Kidney (tissue), 14 donors: ENCODE data around the gene SRA1. TPM values are rescaled to one million over a fixed set of nuclear protein-coding genes. Genes with fewer than 3 reads are reported as not detected.

Source experiments
- DNase-seq, 5 donors: peaks; one replicate each; pipeline ENCODE4 v3.0.0-alpha.2; 2013 to 2020
- FAIRE-seq: peaks from 2 replicates; lab custom pipeline; 2012; peaks lifted over from hg19 to GRCh38; lab: Jason Lieb, UNC
- H3K27ac ChIP-seq, 2 donors: one replicate each; pipeline ENCODE4 v1.7.0; 2013; ENCODE audit warnings: low read depth in 2 of 2, low read length in 2 of 2, inconsistent platforms in 1 of 2
- H3K27me3 ChIP-seq: one replicate; pipeline ENCODE4 v1.7.1; 2013; ENCODE audit warnings: low read length, inconsistent platforms; ENCODE audit not compliant: control insufficient read depth, insufficient read depth
- H3K36me3 ChIP-seq, 3 donors: one replicate each; pipeline versions ENCODE4 v1.7.0 to v1.7.1; 2013; ENCODE audit warnings: low read length in 3 of 3, control low read depth in 1 of 3, inconsistent platforms in 1 of 3; ENCODE audit not compliant: insufficient read depth in 3 of 3, control insufficient read depth in 2 of 3
- H3K4me1 ChIP-seq, 3 donors: one replicate each; pipeline versions ENCODE4 v1.7.0 to v1.7.1; 2013; ENCODE audit warnings: low read length in 3 of 3, inconsistent platforms in 1 of 3, low read depth in 1 of 3; ENCODE audit not compliant: control insufficient read depth in 2 of 3, insufficient read depth in 2 of 3
- H3K4me3 ChIP-seq, 3 donors: one replicate each; pipeline versions ENCODE4 v1.7.0 to v1.8.1; 2013; ENCODE audit warnings: low read length in 3 of 3, control low read depth in 1 of 3, inconsistent platforms in 1 of 3
- H3K9ac ChIP-seq, 3 donors: one replicate each; pipeline versions ENCODE4 v1.7.0 to v1.7.1; 2013; ENCODE audit warnings: low read length in 3 of 3, control low read depth in 1 of 3, inconsistent platforms in 1 of 3
- H3K9me3 ChIP-seq, 3 donors: one replicate each; pipeline versions ENCODE4 v1.7.0 to v1.7.1; 2013; ENCODE audit warnings: low read length in 3 of 3, control low read depth in 1 of 3, inconsistent platforms in 1 of 3; ENCODE audit not compliant: control insufficient read depth in 2 of 3, insufficient read depth in 1 of 3
- CTCF ChIP-seq: IDR thresholded peaks from 3 replicates; pipeline ENCODE4 v1.5.1; 2012; ENCODE audit warnings: mild to moderate bottlenecking, moderate library complexity, borderline replicate concordance; ENCODE audit not compliant: insufficient read depth; ENCODE audit errors: extremely low read depth
- intact Hi-C: fragments of 100-400 bp; cut with DNase I; formaldehyde crosslinking; loops from one replicate; pipeline ENCODE4 v1.11.1; 2022
- polyA plus RNA-seq: library from polyadenylated mRNA; stranded (reverse); fragments of 350-450 nt; fragmentation: Illumina TruSeq; extraction: RNeasy Lipid Tissue Mini Kit (QIAGEN cat#74804); gene quantifications from one replicate; pipeline ENCODE4 v1.2.3, GENCODE V29; 2014; ENCODE audit warnings: low read depth, low replicate concordance; ENCODE audit not compliant: insufficient read depth
- total RNA-seq: library from RNA; stranded (reverse); fragmentation: NEBNext Ultra II Directional; extraction: Animal tissue kit (Norgen Biotek cat#: 25700); gene quantifications from one replicate; pipeline ENCODE4 v1.2.1, GENCODE V29; 2021
- donor health status: control.
- donor health status: control.
- donor health status: control.
- donor health status: control.
- donor health status: control.
- donor health status: DM: yes; HTN: yes; CAD: no.
- donor health status: Normal renal cell carcinoma (clear cell type).

The SRA1 gene
- total and polyA plus RNA-seq, 2 donors from 2014 or later: 31.3 to 52.4 TPM

- Histone ChIP-seq H3K4me3 (no peak overlapping the region), H3K27ac (peak overlapping the region in 1 of 2 donors; percentile 59), H3K9ac (no peak overlapping the region), H3K9me3 (no peaks in the 10 kb centered on the region), H3K4me1 (peaks cover 0 to 11% (median 10%) of the 10 kb centered on the region in 3 donors), H3K36me3 (peaks cover 11 to 41% (median 32%) of the 10 kb centered on the region in 3 donors), H3K27me3 (no peaks in the 10 kb centered on the region)
- TF ChIP-seq CTCF: no peak
- DNase-seq (no peak), FAIRE-seq (no peak)
- intact Hi-C loops: loop anchor here (10.0 kb wide), 1 partner anchor 102 kb away; the partner anchor contains the start of genes IK and NDUFA2
Observed at GRCh38 chr5:140542972-140543371, 14.3 kb downstream of the SRA1 start.

- H3K4me1 ChIP-seq: no peaks in the 10 kb centered on the region
- peaks cover 13 to 52% (median 35%) of the 10 kb centered on the region in 3 donors for H3K36me3 ChIP-seq
- FAIRE-seq (no peak), DNase-seq (no peak)
- no peaks in the 10 kb centered on the region for H3K27me3 ChIP-seq
- no peaks in the 10 kb centered on the region for H3K9me3 ChIP-seq
- intact Hi-C loops: loop anchor here (10.0 kb wide), 1 partner anchor 105 kb away; the partner anchor contains the start of genes IK and NDUFA2
- H3K4me3 ChIP-seq: no peak overlapping the region
- no peak overlapping the region for H3K9ac ChIP-seq
- H3K27ac ChIP-seq: no peak overlapping the region
- no peak for TF ChIP-seq CTCF
Observed at GRCh38 chr5:140540227-140540626, 17.0 kb downstream of the SRA1 start.

- FAIRE-seq (no peak), DNase-seq (no peak)
- no peak overlapping the region for H3K9ac ChIP-seq
- H3K36me3 ChIP-seq: peaks cover 8 to 41% (median 19%) of the 10 kb centered on the region in 3 donors
- no peak for TF ChIP-seq CTCF
- no peaks in the 10 kb centered on the region for H3K4me1 ChIP-seq
- H3K4me3 ChIP-seq: no peak overlapping the region
- intact Hi-C loops: no loop called here
- no peaks in the 10 kb centered on the region for H3K27me3 ChIP-seq
- H3K27ac ChIP-seq: no peak overlapping the region
- H3K9me3 ChIP-seq: no peaks in the 10 kb centered on the region
Observed at GRCh38 chr5:140524003-140524402, 33.3 kb downstream of the SRA1 start.

GRCh38 chr5:140513124-140513523 is 44.1 kb downstream of the SRA1 start:
- H3K36me3 ChIP-seq: peaks cover 5 to 15% (median 12%) of the 10 kb centered on the region in 3 donors
- H3K4me3 ChIP-seq: no peak overlapping the region
- no peaks in the 10 kb centered on the region for H3K4me1 ChIP-seq
- intact Hi-C loops: no loop called here
- H3K27me3 ChIP-seq: no peaks in the 10 kb centered on the region
- no peaks in the 10 kb centered on the region for H3K9me3 ChIP-seq
- no peak for TF ChIP-seq CTCF
- FAIRE-seq (no peak), DNase-seq (no peak)
- H3K27ac ChIP-seq: no peak overlapping the region
- no peak overlapping the region for H3K9ac ChIP-seq
